ENCODE results near the gene NXF1. TPM values are rescaled to one million over a fixed set of nuclear protein-coding genes. Genes with fewer than 3 reads are reported as not detected.

Gene NXF1
- total and polyA plus RNA-seq, 10 of the 15 experiments (the other 5 are each of a cell fraction or from before 2014, with no cell fraction given), result 20.7 to 84.9 (median 40.6) TPM

GRCh38 chr11:62841361-62842170 lies 36.3 kb upstream of the NXF1 start (continued):
- TF ChIP-seq MEF2B (IDR thresholded peaks at IDR 0.05; ENCODE audit: partially characterized antibody, poor library complexity, severe bottlenecking) (peak; percentile 65), RELB (IDR thresholded peaks at IDR 0.05; ENCODE audit: low read depth) (peak; percentile 88), PKNOX1 (IDR thresholded peaks at IDR 0.05) (peak; percentile 87), MLLT1 (IDR thresholded peaks at IDR 0.05) (peak; percentile 99), SMAD5 (IDR thresholded peaks at IDR 0.05; ENCODE audit: low read depth) (peak; percentile 100), ZBTB11 (CRISPR knock-in tag; IDR thresholded peaks at IDR 0.05) (peak; percentile 87), MYB (IDR thresholded peaks at IDR 0.05; ENCODE audit: borderline replicate concordance, low read depth, low read length) (peak; percentile 93), IRF5 (IDR thresholded peaks at IDR 0.05; ENCODE audit: borderline replicate concordance) (peak; percentile 51; the same call in 1 of the 2 replicates), TCF7 (IDR thresholded peaks at IDR 0.05; ENCODE audit: borderline replicate concordance) (peak; percentile 95), PML (IDR thresholded peaks at IDR 0.05; ENCODE audit: low read length) (peak; percentile 100), TBL1XR1 (IDR thresholded peaks at IDR 0.05; ENCODE audit: low read depth, low read length) (peak; percentile 8), RELA (IDR thresholded peaks at IDR 0.05; ENCODE audit: borderline replicate concordance, partially characterized antibody) (peak; percentile 69), MEF2A (IDR thresholded peaks at IDR 0.05; ENCODE audit: insufficient read depth, low read depth, low read length) (peak; percentile 87), PAX5 (IDR thresholded peaks at IDR 0.05; ENCODE audit: borderline replicate concordance, low read depth, low read length) (peak; percentile 87), MXI1 (IDR thresholded peaks at IDR 0.05; ENCODE audit: low read depth, low read length) (peak; percentile 86), RFX5 (IDR thresholded peaks at IDR 0.05; ENCODE audit: low read depth, low read length) (no peak), ZNF622 (IDR thresholded peaks at IDR 0.05) (peak; percentile 39; the same call in 1 of the 2 replicates)
